Progenitor cell of endocrine pancreas (in vitro differentiated cells): ENCODE data around the gene ACCS. TPM values are rescaled to one million over a fixed set of nuclear protein-coding genes. Genes with fewer than 3 reads are reported as not detected.

ENCODE experiments used
- DNase-seq: peaks from one replicate; pipeline ENCODE4 v3.0.0; 2021; ENCODE audit warnings: low spot score; ENCODE audit not compliant: unreplicated experiment
- H3K27ac Mint-ChIP-seq: 2 replicates; pipeline ENCODE4 v1.8.0; 2021; ENCODE audit warnings: mild to moderate bottlenecking, moderate library complexity, mixed read lengths
- H3K27me3 Mint-ChIP-seq: 2 replicates; pipeline ENCODE4 v1.8.0; 2021; ENCODE audit warnings: mixed read lengths
- H3K36me3 Mint-ChIP-seq: 2 replicates; pipeline ENCODE4 v1.8.0; 2022; ENCODE audit warnings: mixed read lengths; ENCODE audit not compliant: insufficient read depth
- H3K4me1 Mint-ChIP-seq: 2 replicates; pipeline ENCODE4 v1.8.0; 2021; ENCODE audit warnings: low read depth, mixed read lengths
- H3K4me3 Mint-ChIP-seq: 2 replicates; pipeline ENCODE4 v1.8.0; 2021; ENCODE audit warnings: low read depth, mild to moderate bottlenecking, moderate library complexity, mixed read lengths
- H3K9me3 Mint-ChIP-seq: 2 replicates; pipeline ENCODE4 v1.8.0; 2021; ENCODE audit warnings: low read depth, mixed read lengths
- total RNA-seq: library from RNA; stranded (reverse); gene quantifications from 2 replicates; pipeline ENCODE4 v1.2.1, GENCODE V29; 2021
- TF ChIP-seq, protein P1 (sequence below): fragments of 200-600 bp; sonication (generic); IDR thresholded peaks from one replicate; pipeline ENCODE4 v1.5.0; 2021; ENCODE audit warnings: antibody characterized with exemption, mild to moderate bottlenecking; ENCODE audit not compliant: unreplicated experiment

ACCS gene
- total RNA-seq, 1 donor from 2014 or later, result 33.5 TPM

- TF ChIP-seq, protein P1, sequence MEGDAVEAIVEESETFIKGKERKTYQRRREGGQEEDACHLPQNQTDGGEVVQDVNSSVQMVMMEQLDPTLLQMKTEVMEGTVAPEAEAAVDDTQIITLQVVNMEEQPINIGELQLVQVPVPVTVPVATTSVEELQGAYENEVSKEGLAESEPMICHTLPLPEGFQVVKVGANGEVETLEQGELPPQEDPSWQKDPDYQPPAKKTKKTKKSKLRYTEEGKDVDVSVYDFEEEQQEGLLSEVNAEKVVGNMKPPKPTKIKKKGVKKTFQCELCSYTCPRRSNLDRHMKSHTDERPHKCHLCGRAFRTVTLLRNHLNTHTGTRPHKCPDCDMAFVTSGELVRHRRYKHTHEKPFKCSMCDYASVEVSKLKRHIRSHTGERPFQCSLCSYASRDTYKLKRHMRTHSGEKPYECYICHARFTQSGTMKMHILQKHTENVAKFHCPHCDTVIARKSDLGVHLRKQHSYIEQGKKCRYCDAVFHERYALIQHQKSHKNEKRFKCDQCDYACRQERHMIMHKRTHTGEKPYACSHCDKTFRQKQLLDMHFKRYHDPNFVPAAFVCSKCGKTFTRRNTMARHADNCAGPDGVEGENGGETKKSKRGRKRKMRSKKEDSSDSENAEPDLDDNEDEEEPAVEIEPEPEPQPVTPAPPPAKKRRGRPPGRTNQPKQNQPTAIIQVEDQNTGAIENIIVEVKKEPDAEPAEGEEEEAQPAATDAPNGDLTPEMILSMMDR, result no peak
- Mint-ChIP-seq H3K36me3 (peaks cover 2% of the 10 kb centered on the region), H3K9me3 (no peaks in the 10 kb centered on the region), H3K4me3 (peak overlapping the region; percentile 88), H3K4me1 (peaks cover 18% of the 10 kb centered on the region), H3K27me3 (peaks cover 12% of the 10 kb centered on the region), H3K27ac (no peak overlapping the region)
- no peak for DNase-seq
Observed at GRCh38 chr11:44067266-44067665, 1.2 kb downstream of the ACCS start.

DNA sequence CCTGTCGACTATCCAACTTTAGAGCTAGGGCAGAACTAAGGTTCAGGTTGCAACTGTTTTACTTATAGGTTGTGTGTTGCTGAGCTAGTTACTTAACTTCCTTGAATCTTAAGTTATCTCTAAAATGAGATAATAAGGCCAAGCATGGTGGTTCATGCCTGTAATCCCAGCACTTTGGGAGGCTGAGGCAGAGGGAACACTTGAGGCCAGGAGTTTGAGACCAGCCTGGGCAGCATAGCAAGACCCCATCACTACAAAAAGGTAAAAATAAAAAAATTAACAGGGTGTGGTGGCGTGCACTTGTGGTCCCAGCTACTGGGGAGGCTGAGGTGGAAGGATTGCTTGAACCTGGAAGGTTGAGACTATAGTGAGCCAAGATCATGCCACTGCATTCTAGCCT, 2.1 kb downstream of the ACCS start:
- TF ChIP-seq, protein P1, result no peak
- Mint-ChIP-seq H3K9me3 (no peaks in the 10 kb centered on the region), H3K27ac (no peak overlapping the region), H3K4me1 (peaks cover 13% of the 10 kb centered on the region), H3K4me3 (no peak overlapping the region), H3K36me3 (peaks cover 2% of the 10 kb centered on the region), H3K27me3 (peaks cover 6% of the 10 kb centered on the region)
- no peak for DNase-seq

DNA sequence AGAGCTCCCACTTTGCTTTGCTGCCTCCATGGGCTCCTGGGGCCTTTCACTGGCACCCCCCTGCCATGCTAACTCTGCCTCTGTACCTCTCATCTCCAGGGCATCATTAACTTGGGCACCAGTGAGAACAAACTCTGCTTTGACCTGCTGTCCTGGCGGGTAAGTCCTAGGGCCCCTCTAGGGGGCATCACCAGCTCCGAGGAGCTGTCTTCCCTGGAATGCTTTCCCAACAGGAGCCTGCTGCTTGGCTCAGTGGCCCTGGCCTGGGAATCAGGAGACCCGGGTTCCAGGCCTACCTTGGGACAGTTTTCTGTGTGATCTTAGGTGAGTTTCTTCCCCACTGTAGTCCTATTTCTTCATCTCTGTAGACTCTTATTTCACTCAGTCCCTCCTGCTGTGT, 5.1 kb downstream of the ACCS start:
- no peak for DNase-seq

GRCh38 chr11:44072757-44073658, 6.9 kb downstream of the ACCS start:
- TF ChIP-seq, protein P1, result no peak

More for the DNA sequence above, 5.1 kb downstream of the ACCS start:
- Mint-ChIP-seq H3K27ac (no peak overlapping the region), H3K4me1 (no peaks in the 10 kb centered on the region), H3K9me3 (no peaks in the 10 kb centered on the region), H3K4me3 (no peak overlapping the region), H3K36me3 (peaks cover 2% of the 10 kb centered on the region), H3K27me3 (no peaks in the 10 kb centered on the region)
- TF ChIP-seq, protein P1, result no peak

GRCh38 chr11:44078794-44079193, 12.7 kb downstream of the ACCS start:
- peak overlapping the region; percentile 59 for H3K27ac Mint-ChIP-seq
- H3K36me3 Mint-ChIP-seq, result peaks cover 5% of the 10 kb centered on the region
- H3K27me3 Mint-ChIP-seq, result no peaks in the 10 kb centered on the region
- no peaks in the 10 kb centered on the region for H3K9me3 Mint-ChIP-seq
- H3K4me1 Mint-ChIP-seq, result no peaks in the 10 kb centered on the region
- H3K4me3 Mint-ChIP-seq, result no peak overlapping the region
- DNase-seq, result no peak
- TF ChIP-seq, protein P1, result no peak

More at GRCh38 chr11:44072757-44073658, 6.9 kb downstream of the ACCS start:
- Mint-ChIP-seq H3K4me1 (no peaks in the 10 kb centered on the region), H3K27ac (no peak overlapping the region), H3K27me3 (no peaks in the 10 kb centered on the region), H3K4me3 (no peak overlapping the region), H3K36me3 (peaks cover 7% of the 10 kb centered on the region), H3K9me3 (no peaks in the 10 kb centered on the region)
- no peak for DNase-seq
